HepG2 (cell line): ENCODE data around the gene TMEFF2. TPM values are rescaled to one million over a fixed set of nuclear protein-coding genes. Genes with fewer than 3 reads are reported as not detected.

ENCODE experiments used
- ATAC-seq: fragments of 200-7000 bp; cut with Tn5 transposase; 3 replicates; pipeline ENCODE4 v1.9.1; 2020; ENCODE audit warnings: mild to moderate bottlenecking, moderate library complexity
- BruUV-seq: library from RNA; stranded (reverse); fragments of 400-500 nt; replicated peaks from 2 replicates; lab custom pipeline; 2021; lab: Mats Ljungman, UMichigan
- CTCF ChIA-PET: fragments of 300-600 bp; formaldehyde crosslinking; extraction: SDS; loops from one replicate; lab custom pipeline; 2021; ENCODE audit warnings: low total read pairs, inconsistent platforms, low intra/inter-chr PET ratio; lab: Yijun Ruan, JAX
- POLR2A ChIA-PET: fragments of 350-600 bp; sonication (Branson Sonifier 250); formaldehyde crosslinking; loops from one replicate; lab custom pipeline; 2020; ENCODE audit warnings: antibody characterized with exemption, inconsistent platforms; lab: Yijun Ruan, JAX
- DNase-seq: peaks from one replicate; pipeline ENCODE4 v3.0.0-alpha.2; 2015; ENCODE audit warnings: low spot score
- FAIRE-seq: peaks from 3 replicates; lab custom pipeline; 2011; peaks lifted over from hg19 to GRCh38; lab: Jason Lieb, UNC
- H2AFZ ChIP-seq: one replicate; pipeline ENCODE4 v1.6.1; 2011; ENCODE audit warnings: low read length, inconsistent platforms
- H3K27ac ChIP-seq: fragments of 300-600 bp; 3 replicates; pipeline ENCODE4 v1.8.0; 2011; ENCODE audit warnings: mixed run types, mild to moderate bottlenecking, mixed read lengths, low read length, inconsistent platforms; ENCODE audit not compliant: insufficient read depth; ENCODE audit errors: extremely low read length
- H3K27me3 ChIP-seq, 2 experiments: fragments of 200-600 bp in 1 of 2; 2 replicates in 1 of 2; 3 replicates in 1 of 2; pipeline versions ENCODE4 v1.6.0 to v1.8.0; 2011; ENCODE audit warnings: low read length in 2 of 2, mild to moderate bottlenecking in 2 of 2, moderate library complexity in 2 of 2, inconsistent platforms in 1 of 2; ENCODE audit not compliant: insufficient read depth in 2 of 2, control insufficient read depth in 1 of 2
- H3K36me3 ChIP-seq, 2 experiments: fragments of 200-600 bp in 1 of 2; replicated peaks in 1 of 2; 2 replicates in 1 of 2; 3 replicates in 1 of 2; pipeline versions ENCODE4 v1.5.1 to v1.8.0; 2011; ENCODE audit warnings: low read length in 2 of 2, inconsistent platforms in 1 of 2; ENCODE audit not compliant: insufficient read depth in 2 of 2, control insufficient read depth in 1 of 2
- H3K4me1 ChIP-seq: 2 replicates; pipeline ENCODE4 v1.5.1; 2012; ENCODE audit warnings: low read length, inconsistent platforms; ENCODE audit not compliant: insufficient read depth
- H3K4me2 ChIP-seq: 2 replicates; pipeline ENCODE4 v1.6.0; 2011; ENCODE audit warnings: low read depth, low read length, inconsistent platforms
- H3K4me3 ChIP-seq, 3 experiments: fragments of 200-600 bp in 1 of 3; sonication (generic), shearing (Covaris generic) in 1 of 3; replicated peaks in 1 of 3; 2 replicates each; pipeline ENCODE4 v1.5.1; 2011 to 2016; ENCODE audit warnings: low read length in 3 of 3, inconsistent platforms in 2 of 3, low read depth in 2 of 3, mild to moderate bottlenecking in 2 of 3, control low read depth in 1 of 3, mixed read lengths in 1 of 3; ENCODE audit not compliant: insufficient read depth in 1 of 3
- H3K79me2 ChIP-seq: one replicate; pipeline ENCODE4 v1.6.1; 2011; ENCODE audit warnings: low read length, inconsistent platforms; ENCODE audit not compliant: insufficient read depth
- H3K9ac ChIP-seq: 2 replicates; pipeline ENCODE4 v1.6.0; 2011; ENCODE audit warnings: mild to moderate bottlenecking, low read depth, low read length, inconsistent platforms; ENCODE audit not compliant: insufficient read depth
- H3K9me3 ChIP-seq: 2 replicates; pipeline ENCODE4 v1.5.1; 2012; ENCODE audit warnings: mild to moderate bottlenecking, low read length
- H4K20me1 ChIP-seq: 2 replicates; pipeline ENCODE4 v1.6.0; 2011; ENCODE audit warnings: inconsistent platforms, mild to moderate bottlenecking, low read length, moderate library complexity; ENCODE audit not compliant: insufficient read depth
- ATF7-NPFF ChIP-seq: sonication (generic); formaldehyde crosslinking; IDR thresholded peaks from 2 replicates; pipeline ENCODE4 v1.8.1; 2023; ENCODE audit warnings: mild to moderate bottlenecking, low read depth, missing genetic modification reagents, moderate library complexity
- CHCHD3 ChIP-seq: sonication (generic); formaldehyde crosslinking; IDR thresholded peaks from 2 replicates; pipeline ENCODE4 v1.8.0; 2022; ENCODE audit warnings: mild to moderate bottlenecking, missing genetic modification reagents, moderate library complexity
- ELF3 ChIP-seq: IDR thresholded peaks from 2 replicates; pipeline ENCODE4 v1.6.1; 2016; ENCODE audit warnings: missing genetic modification reagents, missing compliant biosample characterization
- EP300 ChIP-seq, 3 experiments: sonication (generic) in 1 of 3; formaldehyde crosslinking in 1 of 3; IDR thresholded peaks; 2 replicates each; pipeline versions ENCODE4 v1.5.1 to v1.6.1; 2011 to 2020; ENCODE audit warnings: low read depth in 2 of 3, low read length in 2 of 3, borderline replicate concordance in 1 of 3, improper control_type of control experiment in 1 of 3, mild to moderate bottlenecking in 1 of 3, missing genetic modification reagents in 1 of 3, moderate library complexity in 1 of 3
- KDM5A ChIP-seq: fragments of 200-600 bp; sonication (generic); IDR thresholded peaks from 2 replicates; pipeline ENCODE4 v1.7.0; 2018; ENCODE audit warnings: antibody characterized with exemption, mild to moderate bottlenecking, low read length, borderline replicate concordance
- NR2F1 ChIP-seq, 2 experiments: fragments of 450-650 bp in 1 of 2; formaldehyde crosslinking in 1 of 2; IDR thresholded peaks; 2 replicates each; pipeline versions ENCODE4 v1.5.0 to v1.6.1; 2016 to 2020; ENCODE audit warnings: mild to moderate bottlenecking in 1 of 2, missing compliant biosample characterization in 1 of 2, missing genetic modification reagents in 1 of 2, moderate library complexity in 1 of 2
- RARG ChIP-seq: sonication (generic); formaldehyde crosslinking; IDR thresholded peaks from 2 replicates; pipeline ENCODE4 v1.4.0; 2020; ENCODE audit warnings: low read depth, mild to moderate bottlenecking, missing genetic modification reagents
- ZNF280B ChIP-seq: sonication (generic); formaldehyde crosslinking; IDR thresholded peaks from 2 replicates; pipeline ENCODE4 v1.5.0; 2020; ENCODE audit warnings: missing genetic modification reagents, mild to moderate bottlenecking, borderline replicate concordance
- ZNF441 ChIP-seq: sonication (generic); formaldehyde crosslinking; IDR thresholded peaks from 2 replicates; pipeline ENCODE4 v1.7.0; 2021; ENCODE audit warnings: missing genetic modification reagents, borderline replicate concordance
- ZZZ3 ChIP-seq: sonication (generic); formaldehyde crosslinking; IDR thresholded peaks from 2 replicates; pipeline ENCODE4 v1.4.0; 2020; ENCODE audit warnings: missing genetic modification reagents, mild to moderate bottlenecking, borderline replicate concordance
- WGBS: methylation state at CpG from one replicate; pipeline ENCODE4 v1.1.6; 2017; ENCODE audit warnings: low lambda C conversion rate; 5-methylcytosine and 5-hydroxymethylcytosine counted together
- in situ Hi-C: cut with HindIII; loops from 2 replicates; pipeline ENCODE4 v1.10.0; 2017; ENCODE audit warnings: low pct_unique_long_range_greater_than_20kb; ENCODE audit not compliant: extremely low pct_ligation_motif_present
- intact Hi-C: fragments of 100-400 bp; cut with micrococcal nuclease; formaldehyde crosslinking; loops from one replicate; pipeline ENCODE4 v1.10.0; 2022; ENCODE audit not compliant: unreplicated experiment
- polyA plus RNA-seq, 8 experiments: library from polyadenylated mRNA; depleted of rRNA in 3 of 8; stranded (reverse) in 7 of 8; unstranded in 1 of 8; fragments of >200 nt; fragmentation: Illumina TruSeq in 4 of 8; extraction: Trizol in 4 of 8; gene quantifications; 2 replicates each; pipeline versions ENCODE4 v1.2.1 to v1.2.3, GENCODE V29; 2011 to 2016; ENCODE audit warnings: low read depth in 4 of 8, missing spikeins in 1 of 8, mixed read lengths in 1 of 8; ENCODE audit not compliant: insufficient read depth in 1 of 8
- total RNA-seq, 5 experiments: library from RNA; depleted of rRNA; stranded (reverse); fragments of >200 nt; fragmentation: Illumina TruSeq; extraction: Trizol; gene quantifications; 2 replicates each; pipeline ENCODE4 v1.2.3, GENCODE V29; 2016; ENCODE audit warnings: low read depth in 1 of 5
- TF ChIP-seq, protein P1 (sequence below): IDR thresholded peaks from 2 replicates; pipeline ENCODE4 v1.6.1; 2016; ENCODE audit warnings: missing compliant biosample characterization, missing genetic modification reagents, borderline replicate concordance
- TF ChIP-seq, protein P2 (sequence below): sonication (generic); formaldehyde crosslinking; IDR thresholded peaks from 2 replicates; pipeline ENCODE4 v1.5.1; 2020; ENCODE audit warnings: mild to moderate bottlenecking, missing genetic modification reagents, borderline replicate concordance

TMEFF2 gene
- total and polyA plus RNA-seq, 2 of the 13 experiments (the other 11 are each of a cell fraction or from before 2014, with no cell fraction given), result not detected

- TF ChIP-seq, protein P1, sequence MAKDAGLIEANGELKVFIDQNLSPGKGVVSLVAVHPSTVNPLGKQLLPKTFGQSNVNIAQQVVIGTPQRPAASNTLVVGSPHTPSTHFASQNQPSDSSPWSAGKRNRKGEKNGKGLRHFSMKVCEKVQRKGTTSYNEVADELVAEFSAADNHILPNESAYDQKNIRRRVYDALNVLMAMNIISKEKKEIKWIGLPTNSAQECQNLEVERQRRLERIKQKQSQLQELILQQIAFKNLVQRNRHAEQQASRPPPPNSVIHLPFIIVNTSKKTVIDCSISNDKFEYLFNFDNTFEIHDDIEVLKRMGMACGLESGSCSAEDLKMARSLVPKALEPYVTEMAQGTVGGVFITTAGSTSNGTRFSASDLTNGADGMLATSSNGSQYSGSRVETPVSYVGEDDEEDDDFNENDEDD, result no peak
- TF ChIP-seq RARG (CRISPR knock-in tag) (no peak), ZNF280B (no peak), KDM5A (no peak), ZNF441 (CRISPR knock-in tag) (no peak), ELF3 (CRISPR knock-in tag) (no peak), EP300 (IDR thresholded peaks at IDR 0.05; ENCODE audit: low read depth in 2 of 2, low read length in 2 of 2) (no peak), EP300 (CRISPR knock-in tag; IDR thresholded peaks at IDR 0.05; ENCODE audit: borderline replicate concordance) (no peak), ATF7-NPFF (no peak), ZZZ3 (CRISPR knock-in tag) (no peak)
These were observed 169.1 kb downstream of the TMEFF2 start (continued) for GRCh38 chr2:192025637-192026036.

DNA sequence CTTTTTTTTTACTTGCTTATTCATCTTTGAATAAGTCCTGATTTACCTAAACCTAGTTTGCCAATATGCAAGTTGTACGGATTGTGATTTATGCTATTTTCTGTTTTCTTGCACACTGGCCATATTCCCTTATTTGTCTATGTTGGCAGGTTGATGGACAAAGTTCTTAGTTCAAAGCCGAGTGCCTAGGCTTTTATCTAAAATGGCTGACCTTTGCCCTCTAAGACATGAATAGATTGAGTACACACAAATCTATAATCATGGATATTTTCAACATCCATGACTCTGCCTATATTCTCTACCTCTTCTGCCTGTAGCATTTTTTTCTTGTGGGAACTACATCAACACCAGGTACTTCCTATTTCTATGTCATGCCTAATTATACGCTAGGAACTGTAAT lies 171.7 kb downstream of the TMEFF2 start:
- peak; percentile 43 for ATAC-seq
- H4K20me1 ChIP-seq, result no peaks in the 10 kb centered on the region
- H3K4me1 ChIP-seq, result peaks cover 10% of the 10 kb centered on the region
- no peaks in the 10 kb centered on the region for H3K79me2 ChIP-seq
- no peak overlapping the region for H3K9ac ChIP-seq
- DNase-seq, result peak; percentile 12
- in situ Hi-C loops, result no loop called here
- whole genome bisulfite sequencing, result 23% methylated on average over 3 of the region's 3 CpGs
- no peaks in the 10 kb centered on the region for H3K36me3 ChIP-seq
- no peaks in the 10 kb centered on the region for H3K27me3 ChIP-seq
- no peak overlapping the region for H2AFZ ChIP-seq
- H3K4me2 ChIP-seq, result no peak overlapping the region
- H3K4me3 ChIP-seq, result no peak overlapping the region
- no TSS peak for BruUV-seq
- H3K9me3 ChIP-seq, result no peaks in the 10 kb centered on the region
- no peak for FAIRE-seq
- intact Hi-C loops, result loop anchor here (10.0 kb wide), 1 partner anchor 178 kb away; the partner anchor contains the start of gene CAVIN2
- ChIA-PET CTCF (no interaction called here), POLR2A (no interaction called here)
- no peak overlapping the region for H3K27ac ChIP-seq
- TF ChIP-seq NR2F1 (CRISPR knock-in tag; IDR thresholded peaks at IDR 0.05) (peak in 1 of 2 experiments; percentile 70; a peak in 2 of 4 replicates), CHCHD3 (CRISPR knock-in tag) (no peak)
- TF ChIP-seq, protein P2, sequence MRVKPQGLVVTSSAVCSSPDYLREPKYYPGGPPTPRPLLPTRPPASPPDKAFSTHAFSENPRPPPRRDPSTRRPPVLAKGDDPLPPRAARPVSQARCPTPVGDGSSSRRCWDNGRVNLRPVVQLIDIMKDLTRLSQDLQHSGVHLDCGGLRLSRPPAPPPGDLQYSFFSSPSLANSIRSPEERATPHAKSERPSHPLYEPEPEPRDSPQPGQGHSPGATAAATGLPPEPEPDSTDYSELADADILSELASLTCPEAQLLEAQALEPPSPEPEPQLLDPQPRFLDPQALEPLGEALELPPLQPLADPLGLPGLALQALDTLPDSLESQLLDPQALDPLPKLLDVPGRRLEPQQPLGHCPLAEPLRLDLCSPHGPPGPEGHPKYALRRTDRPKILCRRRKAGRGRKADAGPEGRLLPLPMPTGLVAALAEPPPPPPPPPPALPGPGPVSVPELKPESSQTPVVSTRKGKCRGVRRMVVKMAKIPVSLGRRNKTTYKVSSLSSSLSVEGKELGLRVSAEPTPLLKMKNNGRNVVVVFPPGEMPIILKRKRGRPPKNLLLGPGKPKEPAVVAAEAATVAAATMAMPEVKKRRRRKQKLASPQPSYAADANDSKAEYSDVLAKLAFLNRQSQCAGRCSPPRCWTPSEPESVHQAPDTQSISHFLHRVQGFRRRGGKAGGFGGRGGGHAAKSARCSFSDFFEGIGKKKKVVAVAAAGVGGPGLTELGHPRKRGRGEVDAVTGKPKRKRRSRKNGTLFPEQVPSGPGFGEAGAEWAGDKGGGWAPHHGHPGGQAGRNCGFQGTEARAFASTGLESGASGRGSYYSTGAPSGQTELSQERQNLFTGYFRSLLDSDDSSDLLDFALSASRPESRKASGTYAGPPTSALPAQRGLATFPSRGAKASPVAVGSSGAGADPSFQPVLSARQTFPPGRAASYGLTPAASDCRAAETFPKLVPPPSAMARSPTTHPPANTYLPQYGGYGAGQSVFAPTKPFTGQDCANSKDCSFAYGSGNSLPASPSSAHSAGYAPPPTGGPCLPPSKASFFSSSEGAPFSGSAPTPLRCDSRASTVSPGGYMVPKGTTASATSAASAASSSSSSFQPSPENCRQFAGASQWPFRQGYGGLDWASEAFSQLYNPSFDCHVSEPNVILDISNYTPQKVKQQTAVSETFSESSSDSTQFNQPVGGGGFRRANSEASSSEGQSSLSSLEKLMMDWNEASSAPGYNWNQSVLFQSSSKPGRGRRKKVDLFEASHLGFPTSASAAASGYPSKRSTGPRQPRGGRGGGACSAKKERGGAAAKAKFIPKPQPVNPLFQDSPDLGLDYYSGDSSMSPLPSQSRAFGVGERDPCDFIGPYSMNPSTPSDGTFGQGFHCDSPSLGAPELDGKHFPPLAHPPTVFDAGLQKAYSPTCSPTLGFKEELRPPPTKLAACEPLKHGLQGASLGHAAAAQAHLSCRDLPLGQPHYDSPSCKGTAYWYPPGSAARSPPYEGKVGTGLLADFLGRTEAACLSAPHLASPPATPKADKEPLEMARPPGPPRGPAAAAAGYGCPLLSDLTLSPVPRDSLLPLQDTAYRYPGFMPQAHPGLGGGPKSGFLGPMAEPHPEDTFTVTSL, result peak; percentile 73; the same call in 1 of the 2 replicates
